GM13976 (cell line): ENCODE results near the gene GSK3B.

Experiments used
- DNase-seq: peaks from one replicate; pipeline ENCODE4 v3.0.0; 2012; ENCODE audit warnings: low spot score
- CTCF ChIP-seq: IDR thresholded peaks from 2 replicates; pipeline ENCODE4 v1.5.1; 2012; ENCODE audit warnings: borderline replicate concordance, mild to moderate bottlenecking; ENCODE audit not compliant: insufficient read depth; ENCODE audit errors: extremely low read depth, missing control alignments, control extremely low read depth
- in situ Hi-C: fragments of 300-500 bp; cut with MboI; formaldehyde crosslinking; loops from one replicate; pipeline ENCODE4 v1.12.0; 2022; ENCODE audit warnings: low sequenced_read_pairs, mixed read lengths, inconsistent platforms; ENCODE audit not compliant: unreplicated experiment

GSK3B gene

DNA sequence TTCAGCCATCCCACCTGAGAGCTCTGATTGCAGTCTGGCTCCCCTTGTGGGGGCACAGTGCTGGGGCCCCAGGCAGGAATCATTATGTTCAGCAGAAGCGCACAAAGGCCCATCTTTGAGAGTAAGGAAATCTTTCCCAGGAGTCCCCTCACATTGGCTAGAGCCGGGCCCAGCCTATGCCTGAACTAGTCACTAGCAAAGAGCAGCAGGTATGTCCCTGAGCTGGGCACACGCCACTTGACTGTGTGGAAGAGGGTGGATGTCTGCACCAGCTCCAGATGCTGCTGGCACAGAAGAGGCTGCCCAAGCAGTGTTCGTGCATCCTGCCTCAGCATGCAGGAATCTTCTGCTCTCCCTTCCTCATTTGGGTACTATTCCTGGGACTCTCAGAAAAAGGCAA, 286.0 kb downstream of the GSK3B start:
- TF ChIP-seq CTCF: no peak
- no peak for DNase-seq

DNA sequence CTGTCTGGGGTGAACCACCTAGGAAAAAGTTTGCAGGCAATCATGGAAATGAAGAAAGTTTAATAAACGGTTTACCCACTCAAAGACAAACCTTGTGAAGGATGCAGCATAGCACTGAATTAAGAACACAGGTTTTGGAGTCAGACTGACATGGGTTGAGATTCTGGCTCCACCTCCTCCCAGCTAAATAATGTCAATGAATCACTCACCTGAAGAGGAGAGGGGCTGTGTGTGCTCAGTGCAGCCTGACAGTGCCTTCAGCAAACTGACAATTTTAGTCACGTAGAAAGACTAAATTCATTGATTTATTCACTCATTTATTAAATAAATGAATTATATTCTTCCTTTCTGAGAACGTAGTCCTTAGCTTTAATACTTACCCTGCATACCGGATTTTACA, 293.4 kb downstream of the GSK3B start:
- no peak for TF ChIP-seq CTCF
- in situ Hi-C loops: no loop called here
- DNase-seq: no peak

More for the DNA sequence above, 286.0 kb downstream of the GSK3B start:
- in situ Hi-C loops: no loop called here

GRCh38 chr3:119796785-119797184, 297.5 kb downstream of the GSK3B start:
- in situ Hi-C loops: no loop called here
- no peak for DNase-seq
- TF ChIP-seq CTCF: no peak

DNA sequence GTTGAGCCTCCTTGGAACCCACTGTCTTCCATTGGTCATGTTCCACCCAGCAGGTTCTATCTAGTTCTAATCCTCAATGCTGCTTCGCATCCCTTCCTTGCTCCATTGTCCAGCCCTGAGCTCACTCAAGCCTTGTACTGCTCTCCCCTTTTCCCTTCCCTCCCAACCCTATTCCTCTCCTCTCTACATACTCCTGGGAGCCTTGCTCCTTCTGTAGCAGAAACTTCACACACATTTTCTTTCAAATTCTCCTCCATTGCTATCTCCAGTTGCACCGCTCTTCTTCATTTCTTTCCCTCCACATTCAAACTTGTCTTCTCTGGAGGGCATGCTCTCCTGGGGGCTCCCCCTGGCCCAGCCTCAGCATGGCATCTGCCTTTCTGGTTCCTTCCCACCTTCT, 297.9 kb downstream of the GSK3B start:
- in situ Hi-C loops: no loop called here
- TF ChIP-seq CTCF: no peak
- DNase-seq: no peak

GRCh38 chr3:119795849-119796248, 298.4 kb downstream of the GSK3B start:
- no peak for DNase-seq
- no peak for TF ChIP-seq CTCF
- in situ Hi-C loops: no loop called here

DNA sequence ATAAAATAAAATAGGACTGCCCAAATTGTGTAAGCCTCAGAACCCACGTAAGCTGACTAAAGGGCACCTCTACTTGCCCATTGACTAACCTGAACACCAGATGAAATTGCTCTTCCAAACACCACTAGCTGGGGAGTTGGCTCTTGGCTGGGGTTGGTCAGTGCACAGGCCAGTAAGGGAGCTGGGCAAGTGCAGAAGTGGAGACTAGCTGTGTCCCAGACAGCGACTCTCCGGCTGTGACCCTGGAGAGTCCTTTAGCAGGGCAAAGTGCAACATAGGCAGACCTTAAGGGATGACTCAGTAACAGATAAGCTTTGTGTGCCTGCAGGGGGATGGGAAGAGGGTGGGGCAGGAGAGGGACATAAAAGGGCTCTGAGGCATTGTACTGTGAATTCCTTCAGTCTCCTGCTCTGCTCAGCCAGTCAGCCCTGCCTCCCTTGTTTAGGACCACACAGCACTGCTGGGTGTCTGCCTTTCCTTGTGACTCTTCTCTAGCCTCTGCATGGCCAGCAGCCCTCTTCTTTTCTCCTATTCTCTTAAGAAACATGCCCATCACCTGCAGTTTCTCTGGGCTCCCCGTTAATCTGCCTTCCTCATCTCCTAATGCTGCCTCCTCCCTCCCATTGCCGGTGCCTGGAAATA, 299.2 kb downstream of the GSK3B start:
- in situ Hi-C loops: no loop called here
- DNase-seq: no peak
- TF ChIP-seq CTCF: no peak
